ENCODE measurements around the gene USP34.

The USP34 gene

DNA sequence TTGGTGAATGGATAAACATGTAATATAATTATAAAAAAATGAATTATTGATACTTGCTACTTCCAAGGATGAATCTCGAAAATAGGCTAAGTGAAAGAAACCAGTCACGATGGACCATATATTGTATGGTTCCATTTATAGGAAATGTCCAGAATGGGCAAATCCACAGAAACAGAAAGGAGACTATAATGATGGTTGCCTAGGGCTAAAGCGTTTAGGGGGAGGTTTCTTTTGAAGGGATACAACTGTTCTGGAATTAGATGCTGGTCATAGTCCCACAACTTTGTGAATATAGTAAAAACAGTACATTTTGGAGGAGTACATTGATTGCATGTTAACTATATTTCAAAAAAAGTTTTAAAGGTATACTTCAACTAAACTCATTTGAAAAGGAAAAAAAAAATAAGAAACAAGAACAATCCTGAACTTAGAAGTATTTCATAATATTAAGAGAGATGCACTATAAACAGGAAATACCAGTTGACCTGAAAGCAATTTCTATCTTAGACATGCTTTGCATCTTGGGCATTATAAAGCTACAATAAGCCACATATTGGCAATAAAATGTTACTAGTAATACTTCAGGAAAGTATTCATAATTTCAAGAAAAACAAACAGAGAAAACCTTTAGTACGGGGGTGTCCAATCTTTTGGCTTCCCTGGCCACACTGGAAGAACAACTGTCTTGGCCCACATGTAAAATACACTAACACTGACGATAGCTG, 178.9 kb downstream of the USP34 start:
- no peak for DNase-seq

DNA sequence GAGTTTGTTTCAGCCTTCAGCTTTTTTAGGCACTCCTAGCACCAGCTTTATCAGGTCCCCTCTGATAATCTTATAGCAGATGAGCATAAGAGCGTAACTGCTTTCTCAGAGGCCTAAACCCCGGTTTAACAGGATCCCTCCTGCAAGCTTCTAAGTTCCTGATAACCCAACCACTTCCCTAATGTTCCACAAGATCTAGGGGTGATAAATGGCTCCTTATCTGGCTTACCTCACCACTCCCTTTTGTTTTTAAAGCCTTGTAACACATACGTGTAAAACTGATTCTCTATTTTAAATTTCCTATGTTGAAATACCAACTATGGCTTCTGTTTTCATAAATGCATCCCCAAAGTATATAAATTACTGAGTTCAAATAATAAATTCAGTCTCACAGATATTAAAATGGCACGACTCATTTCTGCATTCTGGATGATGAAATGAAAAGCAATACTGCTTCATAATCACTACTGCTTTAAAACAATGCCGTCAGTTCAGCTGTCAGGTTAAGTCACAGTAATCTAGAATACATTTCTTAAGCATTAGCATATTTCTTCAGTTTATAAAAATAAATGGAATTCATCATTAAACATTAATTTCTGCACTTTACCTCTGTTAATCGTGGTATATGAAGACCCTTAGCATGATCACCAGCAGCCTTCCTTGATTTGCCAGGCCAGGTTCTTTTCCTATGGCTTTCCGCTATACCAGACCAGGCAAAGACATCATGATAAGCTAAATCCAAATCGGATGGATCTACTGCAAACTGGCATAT, 182.6 kb downstream of the USP34 start:
- DNase-seq, result no peak

DNA sequence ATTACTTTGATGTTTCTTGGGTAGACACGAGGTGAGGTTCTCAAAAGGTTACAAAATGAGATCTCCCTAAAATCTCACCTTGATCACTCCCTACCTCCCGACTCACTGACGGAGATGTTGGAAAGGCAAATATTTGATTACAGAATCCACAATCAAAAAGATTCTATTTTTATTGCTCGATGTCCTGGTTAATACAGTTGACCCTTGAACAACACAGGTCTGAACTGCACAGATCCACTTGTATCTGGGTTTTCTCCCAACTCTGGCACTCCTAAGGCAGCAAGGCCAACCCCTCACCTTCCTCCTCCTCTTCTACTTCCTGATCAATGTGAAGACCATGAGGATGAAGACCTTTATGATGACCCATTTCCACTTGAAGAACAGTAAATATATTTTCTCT, 183.6 kb downstream of the USP34 start:
- DNase-seq, result no peak

DNA sequence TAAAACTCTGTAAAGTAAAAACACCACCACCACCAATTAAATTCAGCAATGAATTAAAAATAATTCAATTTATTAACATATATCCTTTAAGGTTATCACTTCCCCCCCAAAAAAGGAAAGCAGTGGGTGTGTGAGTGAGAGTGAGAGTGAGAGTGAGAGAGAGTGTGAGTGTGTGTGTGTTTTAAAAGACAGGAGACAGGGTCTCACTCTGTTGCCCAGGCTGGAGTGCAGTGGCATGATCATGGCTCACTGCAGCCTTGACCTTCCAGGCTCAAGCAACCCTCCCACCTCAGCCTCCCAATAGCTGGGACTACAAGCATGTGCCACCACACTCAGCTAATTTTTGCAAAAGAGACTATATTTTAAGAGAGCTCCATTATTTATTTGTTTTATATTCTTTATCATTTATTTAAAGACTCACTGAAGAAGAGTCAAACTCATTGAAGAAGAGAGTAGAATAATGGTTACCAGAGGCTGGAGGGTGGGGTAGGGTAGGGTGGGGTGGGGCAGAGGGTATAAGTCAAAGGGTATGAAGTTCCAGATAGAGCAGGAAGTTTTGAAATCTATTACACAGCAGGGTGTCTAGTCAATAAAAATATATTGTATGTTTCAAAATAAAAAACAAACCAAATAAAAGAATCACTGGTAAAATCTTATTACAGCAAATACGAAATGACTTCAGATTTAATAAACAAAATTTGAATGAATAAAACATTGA, 187.3 kb downstream of the USP34 start:
- no peak for DNase-seq

DNA sequence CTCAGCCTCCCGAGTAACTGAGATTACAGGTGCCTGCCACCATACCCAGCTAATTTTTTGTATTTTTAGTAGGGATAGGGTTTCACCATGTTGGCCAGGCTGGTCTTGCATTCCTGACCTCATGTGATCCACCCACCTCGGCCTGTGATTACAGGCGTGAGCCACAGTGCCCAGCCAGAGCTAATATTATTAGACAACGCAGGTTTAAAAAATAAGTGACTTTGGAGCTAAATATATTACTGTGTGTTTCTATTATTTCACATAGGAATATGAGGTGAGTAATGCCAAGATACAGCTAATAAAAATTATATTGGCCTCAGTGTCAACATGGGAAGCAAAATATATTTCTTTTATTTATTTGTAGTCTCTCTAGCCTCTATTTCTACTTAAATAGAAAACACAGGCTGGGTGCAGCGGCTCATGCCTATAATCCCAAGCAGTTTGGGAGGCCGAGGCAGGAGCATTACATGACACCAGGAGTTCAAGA, 188.7 kb downstream of the USP34 start:
- DNase-seq, result no peak

DNA sequence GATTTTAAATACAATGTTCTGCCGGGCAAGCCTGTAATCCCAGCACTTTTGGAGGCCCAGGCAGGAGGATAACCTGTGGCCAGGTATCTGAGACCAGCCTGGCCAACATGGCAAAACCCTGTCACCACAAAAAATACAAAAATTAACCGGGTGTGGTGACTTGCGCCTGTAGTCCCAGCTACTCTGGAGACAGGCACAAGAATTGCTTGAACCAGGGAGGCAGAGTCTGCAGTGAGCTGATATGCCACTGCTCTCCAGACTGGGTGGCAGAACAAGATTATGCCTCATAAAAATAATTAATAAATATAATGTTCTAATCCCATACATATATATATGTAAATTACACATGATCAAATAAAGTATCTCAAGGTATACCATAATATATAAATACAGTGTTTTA, 189.6 kb downstream of the USP34 start:
- DNase-seq, result no peak

DNA sequence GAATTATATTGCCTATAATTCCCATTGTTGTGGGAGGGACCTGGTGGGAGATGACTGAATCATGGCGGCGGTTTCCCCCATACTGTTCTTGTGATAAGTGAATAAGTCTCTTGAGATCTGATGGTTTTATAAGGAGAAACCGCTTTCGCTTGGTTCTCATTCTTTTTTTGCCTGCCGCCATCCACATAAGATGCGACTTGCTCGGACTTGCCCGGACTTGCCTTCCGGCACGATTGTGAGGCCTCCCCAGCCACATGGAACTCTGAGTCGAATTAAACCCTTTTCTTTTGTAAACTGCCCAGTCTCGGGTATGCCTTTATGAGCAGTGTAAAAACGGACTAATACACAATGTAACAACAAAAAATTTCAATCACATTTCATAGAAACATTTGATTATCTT, 193.1 kb downstream of the USP34 start:
- no peak for DNase-seq

DNA sequence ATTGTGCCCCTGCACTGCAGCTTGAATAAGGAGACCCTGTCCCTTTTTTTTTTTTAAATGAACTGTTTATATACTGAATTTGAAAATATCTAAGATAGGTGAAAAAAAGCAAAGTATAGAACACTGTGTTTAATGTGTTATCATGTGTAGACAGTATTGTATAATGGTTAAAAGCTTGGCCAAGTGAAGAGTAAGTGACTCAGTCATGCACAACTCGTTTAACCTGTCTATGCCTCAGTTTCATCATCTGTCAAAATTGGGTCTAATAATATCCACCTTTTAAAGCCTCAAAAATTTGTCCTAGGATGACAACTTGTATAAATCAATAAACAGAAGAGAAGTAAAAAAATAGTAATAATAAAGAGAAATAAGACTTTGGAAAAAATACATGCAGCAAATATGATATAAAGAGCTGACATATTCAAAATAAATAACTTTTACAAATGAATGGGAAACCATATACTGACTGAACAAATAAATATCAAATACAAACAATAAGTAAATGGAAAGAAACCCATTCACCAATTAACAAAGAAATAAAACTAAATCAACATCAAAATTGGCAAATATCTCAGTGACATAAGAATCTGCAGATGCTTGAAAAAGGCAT, 195.2 kb downstream of the USP34 start:
- no peak for DNase-seq

DNA sequence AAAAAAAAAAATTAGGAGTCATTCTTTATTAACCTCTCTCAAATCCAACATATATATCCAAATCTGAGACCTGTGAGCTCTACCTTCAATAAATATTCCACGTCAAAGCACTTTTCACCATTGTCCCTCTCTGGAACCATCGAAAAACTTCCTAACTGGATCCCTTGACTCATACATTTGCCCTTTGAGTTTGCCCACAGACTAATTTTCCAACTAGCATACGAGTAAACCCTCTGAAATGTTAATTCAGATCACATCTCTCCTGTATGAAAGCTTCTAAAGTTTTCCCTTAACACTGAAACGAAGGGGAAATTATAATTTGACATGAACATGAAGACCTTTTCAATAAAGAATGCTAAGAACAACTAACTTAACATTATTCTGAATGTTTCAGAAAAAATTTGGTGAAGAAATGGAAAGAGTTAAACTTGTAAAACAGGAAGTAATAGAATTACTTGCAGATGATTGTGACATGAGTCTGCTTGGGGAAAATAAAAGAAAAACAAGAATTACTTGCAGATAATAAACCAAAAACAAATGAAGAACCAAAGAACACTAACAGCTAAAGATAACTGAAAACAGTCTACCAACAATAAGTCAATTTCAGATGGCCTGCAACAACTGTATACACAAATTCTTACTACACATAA, 198.3 kb downstream of the USP34 start:
- DNase-seq, result no peak

DNA sequence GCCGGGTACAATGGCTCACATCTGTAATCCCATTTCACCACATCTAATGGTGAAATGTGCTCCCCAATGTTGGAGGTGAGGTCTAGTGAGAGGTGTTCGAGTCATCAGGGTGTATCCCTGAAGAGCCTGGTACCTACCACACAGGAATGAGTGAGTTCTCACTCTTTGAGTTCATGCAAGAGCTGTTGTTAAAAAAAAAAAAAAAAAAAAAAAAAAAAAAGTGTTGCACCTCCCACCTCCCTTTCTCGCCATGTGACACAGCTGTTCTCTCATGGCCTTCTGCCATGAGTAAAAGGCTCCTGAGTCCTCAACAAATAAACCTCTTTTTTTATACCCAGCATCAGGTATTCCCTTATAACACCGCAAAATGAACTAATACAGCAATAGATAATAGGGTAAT, 202.6 kb downstream of the USP34 start:
- no peak for DNase-seq

DNA sequence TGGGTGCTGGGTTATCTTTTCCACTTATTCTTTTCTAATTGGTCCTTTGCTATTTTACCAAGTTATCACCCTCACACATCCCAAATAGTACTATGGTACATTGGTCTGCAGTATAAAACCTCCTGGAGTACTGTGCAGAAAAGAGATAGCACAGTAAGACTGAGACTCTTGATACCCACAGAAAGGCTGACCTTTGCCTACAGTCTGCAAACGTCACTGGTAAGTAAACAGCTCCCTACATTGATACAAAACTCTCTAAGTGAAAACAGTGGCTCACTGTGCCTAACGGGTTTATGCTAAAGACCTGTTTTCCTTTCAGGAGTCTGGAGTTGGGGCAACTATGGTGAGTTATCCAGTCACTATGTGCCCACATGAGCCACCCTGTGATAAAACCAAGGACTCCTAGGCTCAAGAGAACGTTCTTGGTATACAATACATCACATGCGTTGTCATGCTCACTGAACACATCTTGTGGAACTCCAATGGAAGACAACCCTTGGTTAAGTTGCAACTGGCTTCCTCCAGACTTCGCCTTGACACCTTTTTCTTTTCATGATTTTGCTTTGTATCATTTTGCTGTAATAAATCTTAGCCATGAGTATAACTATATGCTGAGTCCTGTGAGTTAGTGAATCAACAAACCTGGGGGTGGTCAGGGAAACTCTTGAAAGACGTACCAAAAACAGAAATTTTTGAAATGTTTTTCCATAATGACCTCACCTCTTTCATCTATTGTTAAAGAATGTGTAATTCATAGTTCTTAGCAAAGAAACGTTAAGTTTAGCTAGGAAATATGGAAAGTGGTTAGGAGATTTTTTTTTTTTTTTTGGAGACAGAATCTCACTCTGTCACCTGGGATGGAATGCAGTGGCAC, 204.0 kb downstream of the USP34 start:
- DNase-seq, result no peak

DNA sequence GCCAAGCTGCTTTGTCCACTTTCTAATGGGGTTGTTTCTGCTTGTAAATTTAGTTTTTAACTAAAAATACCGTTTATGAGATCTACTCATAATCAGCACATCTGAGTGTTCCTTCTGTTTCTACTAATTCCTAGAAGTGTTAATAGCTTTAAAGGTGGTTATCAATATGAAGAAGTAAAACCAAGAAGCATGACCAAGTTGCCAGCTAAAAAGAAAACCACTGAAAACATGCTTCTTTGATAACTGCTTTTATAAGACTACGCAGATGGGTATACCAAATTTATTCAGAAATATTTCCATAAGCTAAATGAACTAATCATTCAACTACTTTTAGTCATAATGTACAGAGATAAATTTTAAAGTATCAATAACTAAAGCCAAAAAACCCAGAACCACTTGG, 207.1 kb downstream of the USP34 start:
- no peak for DNase-seq

DNA sequence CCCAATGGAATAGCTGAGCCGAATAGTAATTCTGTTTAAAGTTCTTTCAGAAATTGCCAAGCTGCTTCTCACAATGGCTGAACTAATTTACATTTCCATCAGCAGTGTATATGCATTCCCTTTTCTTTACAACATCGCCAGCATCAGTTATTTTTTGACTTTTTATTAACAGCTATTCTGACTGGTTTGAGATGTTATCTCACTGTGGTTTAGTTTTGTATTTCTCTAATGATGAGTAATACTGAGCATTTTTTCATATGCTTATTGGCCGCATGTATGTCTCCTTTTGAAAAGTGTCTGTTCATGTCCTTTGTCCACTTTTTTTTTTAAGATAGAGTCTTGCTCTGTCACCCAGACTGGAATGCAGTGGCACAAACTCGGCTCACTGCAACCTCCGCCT, 208.2 kb downstream of the USP34 start:
- no peak for DNase-seq

DNA sequence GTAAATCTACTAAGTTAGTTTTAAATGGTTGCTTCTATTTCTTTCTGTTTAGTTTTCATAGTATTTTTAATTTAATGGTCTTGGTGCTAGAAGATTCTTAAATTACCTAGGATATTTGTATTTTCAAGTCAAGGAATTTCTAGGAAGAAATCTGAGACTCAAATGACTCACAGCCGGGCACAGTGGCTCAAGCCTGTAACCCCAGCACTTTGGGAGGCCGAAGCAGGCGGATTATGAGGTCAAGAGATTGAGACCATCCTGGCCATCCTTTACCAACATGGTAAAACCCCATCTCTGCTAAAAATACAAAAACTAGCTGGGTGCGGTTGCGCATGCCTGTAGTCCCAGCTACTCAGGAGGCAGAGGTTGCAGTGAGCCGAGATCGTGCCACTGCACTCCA, 213.4 kb downstream of the USP34 start:
- DNase-seq, result no peak

DNA sequence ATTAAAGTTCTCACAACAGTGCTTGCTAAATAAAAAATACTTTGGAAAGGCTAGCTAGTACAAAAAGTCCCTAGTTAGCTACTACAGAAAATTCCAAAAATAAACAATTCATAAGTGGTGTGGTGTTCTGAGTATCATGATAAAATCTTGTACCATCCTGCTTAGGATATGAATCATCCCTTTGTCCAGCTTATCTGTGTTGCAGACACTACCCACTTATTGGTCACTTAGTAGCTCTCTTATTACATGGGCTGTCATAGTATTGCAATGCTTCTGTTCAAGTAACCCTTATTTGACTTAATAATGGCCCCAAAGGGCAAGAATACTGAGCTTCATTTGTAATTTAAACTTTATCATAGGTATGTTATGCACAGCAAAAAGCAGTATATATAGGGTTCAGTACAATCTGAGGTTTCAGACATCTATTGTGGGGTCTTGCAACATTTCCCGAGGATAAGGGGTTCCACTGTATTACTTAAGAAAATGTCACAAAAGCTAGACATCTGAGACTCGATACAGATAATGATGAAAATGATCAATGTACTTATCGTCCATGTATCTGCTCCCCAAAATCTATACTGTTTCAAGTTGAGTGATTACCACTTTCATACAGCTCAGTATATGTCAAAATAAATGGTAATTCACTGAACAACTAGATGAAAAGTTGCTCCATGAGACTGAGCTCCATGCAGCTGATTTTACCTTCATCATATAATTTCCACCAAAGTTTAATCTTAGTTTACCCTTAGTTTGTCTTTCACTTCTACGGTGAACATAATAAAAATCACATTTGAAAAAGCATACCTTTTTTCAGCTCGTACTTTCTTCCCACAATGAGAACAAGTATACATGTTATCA, 215.1 kb downstream of the USP34 start:
- DNase-seq, result no peak

DNA sequence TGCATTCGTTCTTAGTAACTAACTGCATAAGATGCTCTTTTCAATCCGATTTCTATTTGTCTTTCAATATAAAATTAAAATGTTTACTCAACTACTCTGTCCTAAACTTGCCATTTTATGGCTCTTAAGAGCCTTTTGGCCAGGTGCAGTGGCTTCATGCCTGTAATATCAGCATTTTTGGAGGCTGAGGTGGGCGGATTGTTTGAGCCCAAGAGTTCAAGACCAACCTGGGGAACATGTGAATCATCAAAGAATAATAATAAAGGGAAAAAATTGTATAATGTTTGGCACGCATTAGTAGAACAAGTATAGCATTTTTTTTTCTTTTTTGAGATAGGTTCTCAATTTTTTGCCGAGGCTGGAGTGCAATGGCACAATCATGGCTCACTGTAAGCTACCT, 216.4 kb downstream of the USP34 start:
- DNase-seq, result no peak

DNA sequence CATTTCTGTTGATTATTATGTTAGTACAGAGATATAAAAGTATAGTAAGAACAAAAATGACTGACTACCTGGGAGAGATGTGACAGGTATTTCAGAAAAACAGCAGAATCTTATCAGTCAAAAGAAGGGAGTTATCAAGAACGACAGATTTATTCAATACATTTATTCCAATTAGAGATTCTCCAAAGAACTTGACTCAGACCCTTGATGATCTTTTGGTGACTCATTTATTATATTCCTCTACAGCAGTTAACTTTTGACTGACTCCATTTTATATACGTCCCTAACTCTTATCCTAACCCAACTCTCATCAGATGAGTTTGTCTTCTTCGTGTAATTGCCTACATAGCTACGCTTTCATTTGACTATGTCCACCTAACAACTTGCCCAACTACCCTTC, 217.8 kb downstream of the USP34 start:
- DNase-seq, result no peak

DNA sequence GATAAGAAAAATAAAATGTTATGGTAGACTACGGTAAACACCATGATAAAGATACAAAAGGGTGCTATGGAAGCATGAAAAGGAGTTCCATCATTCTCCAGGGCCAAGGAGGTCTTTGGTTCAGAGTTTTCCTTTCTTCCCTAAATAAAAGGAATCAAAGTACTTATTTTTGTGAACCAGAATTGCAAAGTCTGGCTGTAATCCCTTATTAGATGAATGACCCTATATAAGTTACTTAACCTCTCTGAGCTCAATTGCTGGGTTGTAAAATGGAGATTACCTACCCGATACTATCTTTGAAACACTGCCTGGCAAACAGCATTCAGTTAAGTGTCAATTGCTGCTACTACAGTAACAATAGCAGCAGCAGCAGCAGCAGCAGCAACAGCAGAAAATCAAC, 218.9 kb downstream of the USP34 start:
- DNase-seq, result no peak

DNA sequence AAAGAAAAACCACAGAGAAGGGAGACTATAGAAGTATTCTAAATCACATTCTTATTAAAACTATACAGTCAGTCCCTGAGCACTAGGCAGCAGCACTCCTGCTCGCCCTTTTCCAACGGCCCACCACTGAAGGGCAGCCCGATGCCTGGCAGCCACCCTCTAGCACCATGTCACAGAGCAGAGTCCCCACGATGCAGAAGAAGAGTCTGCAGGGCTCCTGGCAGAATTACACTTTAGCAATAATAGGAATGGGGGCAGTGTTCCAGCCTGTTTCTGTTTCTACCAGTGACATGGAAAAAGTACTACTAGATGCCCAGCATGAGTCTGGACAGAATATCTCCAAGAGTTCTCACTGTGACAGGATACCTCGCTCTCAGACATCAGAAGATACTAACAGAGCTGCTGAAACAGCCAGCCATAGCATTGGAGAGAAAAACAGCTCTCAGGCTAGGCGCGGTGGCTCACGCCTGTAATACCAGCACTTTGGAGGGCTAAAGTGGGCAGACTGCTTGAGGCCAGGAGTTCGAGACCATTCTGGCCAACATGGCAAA, 221.3 kb downstream of the USP34 start:
- no peak for DNase-seq

DNA sequence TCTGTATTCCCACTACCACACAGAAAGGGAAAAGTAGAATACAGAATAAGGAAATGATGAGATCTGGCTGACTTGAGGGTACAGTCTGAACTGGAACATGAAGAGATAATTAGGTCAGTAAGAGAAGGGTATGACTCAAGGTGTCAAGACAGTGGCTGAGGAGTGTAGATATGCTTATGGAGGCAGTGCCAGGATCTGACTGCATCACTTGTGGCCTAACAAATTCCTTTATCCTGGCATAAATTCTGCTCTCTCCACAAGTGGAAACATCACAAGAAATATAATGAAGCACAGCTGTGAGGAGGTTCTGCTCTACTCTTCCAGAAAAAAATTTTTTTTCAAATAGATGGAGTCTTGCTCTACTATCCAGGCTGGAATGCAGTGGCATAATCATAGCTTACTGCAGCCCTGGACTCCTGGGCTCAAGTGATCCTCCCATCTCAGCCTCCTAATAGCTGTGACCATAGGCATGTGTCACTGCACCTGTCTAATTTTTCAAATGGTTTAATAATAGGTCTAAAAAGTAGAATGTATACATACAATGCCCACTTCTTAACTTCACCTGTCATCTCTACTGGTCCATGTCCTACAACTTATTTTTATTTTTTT, 223.6 kb downstream of the USP34 start:
- DNase-seq, result no peak
